NCI-H146 treated with DMSO at 0.1 percent for 48 hours (cell line): Measurements from ENCODE around the gene DENND4A.
"Not testable (repeated sequence)": the region's sequence is repeated elsewhere in the genome, so short reads cannot be mapped to it uniquely, and the experiment has no call there.

ENCODE experiments used
- DNase-seq: peaks from one replicate; lab custom pipeline; 2025; ENCODE audit not compliant: unreplicated experiment; lab: John Stamatoyannopoulos, UW

The DENND4A gene

GRCh38 chr15:65789759-65790425 is 2.2 kb downstream of the DENND4A start:
- no peak for DNase-seq

DNA sequence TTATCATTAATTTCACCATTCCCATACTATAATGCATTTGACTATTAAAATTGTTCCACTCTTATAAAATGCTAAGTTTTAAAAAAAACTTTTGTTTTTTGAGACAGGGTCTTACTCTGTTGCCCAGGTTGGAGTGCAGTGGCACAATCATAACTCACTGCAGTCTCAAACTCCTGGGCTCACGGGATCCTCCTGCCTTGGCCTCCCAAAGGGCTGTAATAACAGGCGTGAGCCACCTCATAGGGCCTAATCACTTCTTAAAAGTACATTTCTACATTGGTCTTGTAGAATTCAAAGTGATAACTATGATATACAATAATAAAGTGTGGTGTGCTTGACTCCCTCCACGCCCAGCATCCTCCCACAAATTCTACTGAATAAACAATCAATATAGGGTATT is 3.0 kb downstream of the DENND4A start:
- no peak for DNase-seq

GRCh38 chr15:65787260-65787659 is 4.8 kb downstream of the DENND4A start:
- no peak for DNase-seq

DNA sequence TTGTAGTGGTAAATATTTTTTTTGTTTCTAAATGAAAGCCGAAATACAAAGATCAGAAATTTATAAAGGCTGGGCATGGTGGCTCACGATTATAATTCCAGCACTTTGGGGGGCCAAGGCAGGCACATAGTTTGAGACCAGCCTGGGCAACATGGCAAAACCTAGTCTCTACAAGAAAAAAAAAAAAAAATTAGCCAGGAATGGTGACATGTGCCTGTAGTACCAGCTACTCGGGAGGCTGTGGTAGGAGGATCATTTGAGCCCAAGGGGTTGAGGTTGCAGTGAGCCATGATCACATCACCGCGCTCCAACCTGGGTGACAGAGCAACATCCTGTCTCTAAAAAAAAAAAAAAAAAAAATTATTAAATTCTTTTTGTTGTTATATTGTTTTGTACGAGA is 6.9 kb downstream of the DENND4A start:
- DNase-seq, result no peak

DNA sequence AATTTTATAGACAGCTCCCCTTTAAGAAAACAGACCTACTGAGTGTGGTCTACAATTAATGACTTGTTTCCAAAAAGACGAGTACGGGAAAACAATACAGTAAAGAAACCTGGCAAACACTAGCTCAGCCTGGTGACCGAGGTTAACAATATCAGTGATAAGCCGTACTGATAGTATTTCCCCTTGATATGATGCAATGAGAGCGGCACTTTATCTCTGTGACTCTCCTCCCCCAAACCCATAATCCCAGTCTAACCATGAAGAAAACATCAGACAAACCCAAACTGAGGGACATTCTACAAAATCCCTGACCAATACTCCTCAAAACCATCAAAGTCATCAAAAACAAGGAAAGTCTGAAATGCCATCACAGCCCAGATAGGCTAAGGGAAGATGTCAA is 8.2 kb downstream of the DENND4A start:
- no peak for DNase-seq

DNA sequence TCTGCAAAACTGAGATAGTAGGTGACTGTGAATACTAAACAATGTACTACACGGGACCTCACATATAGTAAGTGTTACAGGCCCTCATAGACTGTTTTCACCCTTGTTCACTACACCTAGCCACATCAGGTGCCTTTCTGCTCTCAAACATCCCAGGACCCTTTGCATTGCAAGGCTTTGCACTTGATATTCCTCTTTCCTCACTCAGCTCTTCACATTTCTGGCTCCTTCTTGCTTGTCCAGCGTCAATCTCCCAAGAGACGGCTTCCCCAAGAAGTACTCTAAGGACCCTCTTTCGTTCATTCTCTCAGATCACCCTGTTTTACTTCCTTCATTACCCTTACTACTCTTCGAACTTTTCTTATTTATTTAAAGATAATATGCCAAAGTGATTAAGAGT is 10.0 kb downstream of the DENND4A start:
- DNase-seq, result no peak

DNA sequence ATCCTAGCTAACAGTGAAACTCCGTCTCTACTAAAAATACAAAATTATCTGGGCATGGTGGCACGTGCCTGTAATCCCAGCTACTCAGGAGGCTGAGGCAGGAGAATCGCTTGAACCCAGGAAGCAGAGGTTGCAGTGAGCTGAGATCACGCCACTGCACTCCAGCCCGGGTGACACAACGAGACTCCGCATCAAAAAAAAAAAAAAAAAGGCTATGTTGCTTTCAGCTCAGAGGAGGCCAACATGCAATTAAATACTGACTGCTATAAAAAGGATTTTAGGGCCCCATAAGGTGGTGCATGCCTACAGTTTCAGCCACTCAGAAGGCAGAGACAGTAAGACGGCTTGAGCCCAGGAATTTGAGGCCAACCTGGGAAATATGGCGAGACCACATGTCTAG is 13.4 kb downstream of the DENND4A start:
- not testable (repeated sequence) for DNase-seq

GRCh38 chr15:65778269-65778668 is 13.8 kb downstream of the DENND4A start:
- no peak for DNase-seq

GRCh38 chr15:65777843-65778242 is 14.2 kb downstream of the DENND4A start:
- DNase-seq, result no peak

DNA sequence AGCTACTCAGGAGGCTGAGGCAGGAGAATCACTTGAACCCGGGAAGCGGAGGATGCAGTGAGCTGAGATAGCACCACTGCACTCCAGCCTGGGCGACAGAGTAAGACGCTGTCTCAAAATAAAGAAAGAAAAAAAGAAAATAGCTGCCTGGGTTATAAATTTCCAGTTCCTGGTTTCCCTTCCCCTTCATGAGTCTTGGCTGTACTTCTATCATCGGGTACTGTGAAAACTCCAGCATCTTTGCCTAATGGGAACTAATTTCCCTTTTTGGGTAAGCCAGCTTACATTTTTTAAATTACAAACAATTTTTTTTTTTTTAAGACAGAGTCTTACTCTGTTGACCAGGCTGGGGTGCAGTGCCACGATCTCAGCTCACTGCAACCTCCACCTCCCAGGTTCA is 15.0 kb downstream of the DENND4A start:
- no peak for DNase-seq

- DNase-seq, result no peak
These were observed 18.5 kb downstream of the DENND4A start for GRCh38 chr15:65773386-65774111.

GRCh38 chr15:65772930-65773329 is 19.2 kb downstream of the DENND4A start:
- DNase-seq, result no peak

GRCh38 chr15:65771870-65772269 is 20.2 kb downstream of the DENND4A start:
- no peak for DNase-seq

- no peak for DNase-seq
These were observed 22.6 kb downstream of the DENND4A start for GRCh38 chr15:65769482-65769881.

DNA sequence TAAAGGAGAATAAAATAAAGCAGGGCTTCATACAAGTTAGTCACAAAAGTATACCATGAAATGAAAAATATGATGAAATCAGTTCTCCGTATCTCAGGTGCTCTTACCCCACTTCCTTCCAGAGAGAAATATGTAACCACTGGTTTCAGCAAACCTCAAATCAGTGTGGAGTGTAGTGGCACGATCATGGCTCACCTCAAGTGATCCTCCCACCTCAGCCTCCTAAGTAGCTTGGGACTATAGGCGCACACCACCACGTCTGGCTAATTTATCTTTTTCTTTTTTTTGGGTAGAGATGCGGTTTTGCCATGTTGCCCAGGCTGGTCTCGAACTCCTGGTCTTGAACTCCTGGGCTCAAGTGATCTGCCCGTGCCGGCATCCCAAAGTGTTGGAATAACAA is 24.2 kb downstream of the DENND4A start:
- DNase-seq, result no peak

GRCh38 chr15:65767264-65767595 is 24.9 kb downstream of the DENND4A start:
- no peak for DNase-seq

- DNase-seq, result peak; percentile 12
These were observed 25.4 kb downstream of the DENND4A start for GRCh38 chr15:65766422-65767263.

DNA sequence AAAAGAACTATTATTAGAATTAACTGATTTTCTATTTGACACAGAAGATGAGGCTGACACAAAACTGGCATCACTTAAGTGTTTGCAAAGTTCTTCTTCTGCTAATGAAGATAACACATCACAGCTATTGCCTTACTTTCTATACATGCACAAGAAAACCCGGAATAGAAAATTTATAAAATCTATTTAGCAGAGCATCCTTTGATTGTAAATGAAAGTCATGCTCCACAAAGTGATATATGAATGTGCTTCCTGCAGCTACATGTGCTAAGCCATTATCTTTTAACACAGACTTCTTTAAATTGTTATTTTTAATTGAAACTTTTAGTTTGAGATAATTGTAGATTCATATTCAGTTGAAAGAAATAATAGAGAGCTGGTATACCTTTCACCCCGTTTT is 27.0 kb downstream of the DENND4A start:
- no peak for DNase-seq

- DNase-seq, result no peak
These were observed 28.9 kb downstream of the DENND4A start for GRCh38 chr15:65762914-65763787.

DNA sequence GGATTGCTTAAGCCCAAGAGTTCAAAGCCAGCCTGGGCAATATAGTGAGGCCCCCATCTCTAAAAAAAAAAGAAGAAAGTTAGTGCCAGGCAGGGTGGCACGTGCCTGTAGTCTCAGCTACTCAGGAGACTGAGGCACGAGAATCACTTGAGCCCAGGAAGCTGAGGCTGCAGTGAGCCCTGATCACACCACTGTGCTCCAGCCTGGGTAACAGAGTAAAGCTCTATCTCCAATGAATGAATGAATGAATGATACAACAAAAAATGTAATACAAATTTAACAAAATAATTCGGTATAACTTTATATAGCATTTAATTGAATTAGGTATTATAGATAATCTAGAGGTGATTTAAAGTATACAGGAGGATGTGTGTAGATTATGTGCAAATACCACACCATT is 29.7 kb downstream of the DENND4A start:
- no peak for DNase-seq
